ENCODE data around the gene SRSF12.

DNA sequence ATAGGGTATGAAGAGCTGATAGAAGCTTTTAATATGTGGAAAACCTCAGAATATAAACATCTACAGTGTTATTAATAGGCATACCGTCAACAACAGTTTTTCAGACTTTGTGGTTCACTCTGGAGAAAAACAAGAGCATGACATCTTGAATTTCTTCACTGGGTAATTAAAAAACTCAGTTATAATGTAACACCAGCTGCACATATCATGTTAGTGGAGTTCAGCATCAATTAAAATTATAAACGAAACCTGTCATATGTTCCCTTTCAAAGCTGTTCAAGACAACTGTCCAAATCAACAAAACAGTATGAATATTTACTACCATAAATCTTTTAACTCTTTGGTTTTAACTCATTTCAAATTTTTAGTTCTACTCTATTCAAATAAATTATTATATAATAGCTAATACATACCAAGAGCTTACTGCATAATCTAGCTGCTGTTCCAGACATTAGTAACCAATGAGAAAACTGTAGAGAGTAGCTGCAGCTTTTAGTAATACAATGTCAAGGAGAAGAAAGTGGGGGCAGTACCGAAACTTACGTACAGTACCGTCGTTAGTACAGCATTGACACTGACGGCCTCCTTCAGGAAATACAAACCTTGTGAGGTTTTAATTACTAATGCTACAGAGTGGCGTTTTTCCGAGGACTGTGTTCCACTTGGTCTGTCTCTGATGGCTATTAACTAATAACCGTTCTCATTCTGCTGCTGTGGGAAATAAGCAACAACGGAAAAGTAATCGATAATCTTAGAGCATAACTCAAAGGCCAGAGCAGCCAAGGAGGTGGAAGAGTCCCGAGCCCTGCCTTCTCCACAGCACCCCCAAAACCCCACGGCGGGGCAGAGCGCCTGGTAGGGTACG is 27.5 kb upstream of the SRSF12 start:
- TF ChIP-seq TAF1 (IDR thresholded peaks at IDR 0.05; ENCODE audit: borderline replicate concordance, low read depth, low read length) (no peak), POLR2A (IDR thresholded peaks at IDR 0.05; ENCODE audit: low read depth, low read length) (no peak)

Measured in GM12892 (cell line).